GM12891 (cell line): ENCODE measurements around the gene MPHOSPH9.

Experiments used
- DNase-seq: peaks from one replicate; pipeline ENCODE4 v3.0.0; 2011; ENCODE audit warnings: low spot score; ENCODE audit not compliant: insufficient read length
- FAIRE-seq: peaks from 2 replicates; lab custom pipeline; 2011; peaks lifted over from hg19 to GRCh38; lab: Jason Lieb, UNC
- PAX5 ChIP-seq: IDR thresholded peaks from 2 replicates; pipeline ENCODE4 v1.6.1; 2011; ENCODE audit warnings: low read length, moderate library complexity, mild to moderate bottlenecking; ENCODE audit not compliant: insufficient read depth, severe bottlenecking
- POLR2A ChIP-seq: IDR thresholded peaks from 2 replicates; pipeline ENCODE4 v1.6.1; 2011; ENCODE audit warnings: low read depth, low read length, control low read depth
- POLR2AphosphoS5 ChIP-seq: IDR thresholded peaks from 2 replicates; pipeline ENCODE4 v1.6.1; 2011; ENCODE audit warnings: low read depth, low read length, control low read depth
- POU2F2 ChIP-seq: IDR thresholded peaks from 2 replicates; pipeline ENCODE4 v1.6.1; 2011; ENCODE audit warnings: low read depth, mild to moderate bottlenecking, control low read depth, low read length, moderate library complexity
- SPI1 ChIP-seq: IDR thresholded peaks from 2 replicates; pipeline ENCODE4 v1.6.1; 2011; ENCODE audit warnings: low read depth, low read length, control low read depth
- TAF1 ChIP-seq: IDR thresholded peaks from 2 replicates; pipeline ENCODE4 v1.6.1; 2011; ENCODE audit warnings: low read depth, low read length, control low read depth

Gene MPHOSPH9

GRCh38 chr12:123118497-123118896, 114.4 kb downstream of the MPHOSPH9 start:
- FAIRE-seq (peak; percentile 80), DNase-seq (no peak)
- TF ChIP-seq SPI1 = no peak
- TF ChIP-seq POLR2AphosphoS5 = no peak
- no peak for TF ChIP-seq POLR2A
- no peak for TF ChIP-seq TAF1
- no peak for TF ChIP-seq POU2F2
- no peak for TF ChIP-seq PAX5

- DNase-seq (no peak), FAIRE-seq (peak; percentile 93)
- TF ChIP-seq SPI1 = peak; percentile 72
- no peak for TF ChIP-seq POLR2AphosphoS5
Observed at GRCh38 chr12:123115409-123116121, 117.4 kb downstream of the MPHOSPH9 start.

- TF ChIP-seq TAF1 = no peak
- TF ChIP-seq POU2F2 = no peak
- no peak for TF ChIP-seq PAX5
- DNase-seq (no peak), FAIRE-seq (peak; percentile 88)
Observed at GRCh38 chr12:123114304-123115083, 118.4 kb downstream of the MPHOSPH9 start.

- TF ChIP-seq POLR2A (no peak), TAF1 (no peak), POU2F2 (no peak), POLR2AphosphoS5 (no peak), SPI1 (no peak), PAX5 (no peak)
- DNase-seq (no peak), FAIRE-seq (no peak)
Observed at GRCh38 chr12:123113026-123113425, 119.9 kb downstream of the MPHOSPH9 start.

- FAIRE-seq (no peak), DNase-seq (no peak)
- TF ChIP-seq POLR2A (no peak), PAX5 (no peak), TAF1 (no peak), SPI1 (no peak), POU2F2 (no peak), POLR2AphosphoS5 (no peak)
Observed at GRCh38 chr12:123111498-123112165, 121.3 kb downstream of the MPHOSPH9 start.

- DNase-seq (no peak), FAIRE-seq (no peak)
- TF ChIP-seq TAF1 (no peak), POLR2AphosphoS5 (no peak), PAX5 (no peak), SPI1 (no peak), POU2F2 (no peak), POLR2A (no peak)
Observed at GRCh38 chr12:123109319-123109772, 123.6 kb downstream of the MPHOSPH9 start.

- FAIRE-seq = no peak
- DNase-seq = no peak
- TF ChIP-seq TAF1 (no peak), POU2F2 (no peak), POLR2AphosphoS5 (no peak), PAX5 (no peak), SPI1 (no peak), POLR2A (no peak)
Observed at GRCh38 chr12:123108682-123109066, 124.3 kb downstream of the MPHOSPH9 start.

GRCh38 chr12:123107926-123108681, 124.8 kb downstream of the MPHOSPH9 start:
- DNase-seq (no peak), FAIRE-seq (no peak)
- TF ChIP-seq SPI1 (no peak), TAF1 (no peak), POLR2AphosphoS5 (no peak), PAX5 (no peak), POU2F2 (no peak), POLR2A (no peak)
